GM12878 (cell line): ENCODE results near the gene LRRC3. TPM values are rescaled to one million over a fixed set of nuclear protein-coding genes. Genes with fewer than 3 reads are reported as not detected.

ENCODE experiments used
- ATAC-seq: fragments of 200-7000 bp; cut with Tn5 transposase; 3 replicates; pipeline ENCODE4 v1.9.1; 2020; ENCODE audit warnings: mild to moderate bottlenecking, moderate library complexity
- BruUV-seq: library from RNA; stranded (reverse); fragments of 400-500 nt; replicated peaks from 2 replicates; lab custom pipeline; 2021; lab: Mats Ljungman, UMichigan
- CTCF ChIA-PET: fragments of 300-600 bp; sonication (Branson Sonifier 250); formaldehyde crosslinking; extraction: SDS; loops from one replicate; lab custom pipeline; 2021; ENCODE audit warnings: inconsistent platforms; lab: Yijun Ruan, JAX
- POLR2A ChIA-PET: fragments of 350-600 bp; formaldehyde crosslinking; extraction: SDS; loops from one replicate; lab custom pipeline; 2021; ENCODE audit warnings: inconsistent platforms; lab: Charles Lee
- RAD21 ChIA-PET: fragments of 300-600 bp; sonication (Branson Sonifier 250); formaldehyde crosslinking; loops from one replicate; lab custom pipeline; 2023; ENCODE audit warnings: antibody characterized with exemption; ENCODE audit not compliant: unreplicated experiment; lab: Charles Lee
- SMC1A ChIA-PET: fragments of 300-600 bp; sonication (Branson Sonifier 250); formaldehyde crosslinking; loops from one replicate; lab custom pipeline; 2023; ENCODE audit not compliant: unreplicated experiment, uncharacterized antibody; lab: Charles Lee
- DNase-seq: peaks from one replicate; pipeline ENCODE4 v3.0.0-alpha.2; 2011; ENCODE audit warnings: low read depth, low spot score
- FAIRE-seq: peaks from 3 replicates; lab custom pipeline; 2011; peaks lifted over from hg19 to GRCh38; lab: Jason Lieb, UNC
- H2AFZ ChIP-seq: 2 replicates; pipeline ENCODE4 v1.6.0; 2011; ENCODE audit warnings: low read depth, low read length, control low read depth; ENCODE audit not compliant: control insufficient read depth
- H3K27ac ChIP-seq: 2 replicates; pipeline ENCODE4 v1.5.1; 2011; ENCODE audit warnings: control low read depth; ENCODE audit not compliant: control insufficient read depth, insufficient read depth
- H3K27me3 ChIP-seq, 2 experiments: replicated peaks in 1 of 2; 2 replicates each; pipeline versions ENCODE4 v1.6.0 to v1.6.1; 2011; ENCODE audit warnings: low read length in 1 of 2; ENCODE audit not compliant: control insufficient read depth in 2 of 2, insufficient read depth in 2 of 2
- H3K36me3 ChIP-seq, 2 experiments: 2 replicates each; pipeline ENCODE4 v1.5.1; 2011; ENCODE audit warnings: low read length in 1 of 2; ENCODE audit not compliant: control insufficient read depth in 2 of 2, insufficient read depth in 2 of 2
- H3K4me1 ChIP-seq: 2 replicates; pipeline ENCODE4 v1.6.1; 2011; ENCODE audit warnings: mild to moderate bottlenecking, low read length, moderate library complexity, mixed read lengths; ENCODE audit not compliant: control insufficient read depth, insufficient read depth
- H3K4me2 ChIP-seq: 2 replicates; pipeline ENCODE4 v1.6.0; 2011; ENCODE audit warnings: control low read depth; ENCODE audit not compliant: control insufficient read depth, insufficient read depth
- H3K4me3 ChIP-seq: fragments of 200-600 bp; sonication (generic); 2 replicates; pipeline ENCODE4 v1.5.1; 2016
- H3K79me2 ChIP-seq: 2 replicates; pipeline ENCODE4 v1.6.0; 2011; ENCODE audit warnings: low read length; ENCODE audit not compliant: control insufficient read depth, insufficient read depth
- H3K9ac ChIP-seq: 2 replicates; pipeline ENCODE4 v1.8.0; 2011; ENCODE audit warnings: low read length, control low read depth, mixed read lengths; ENCODE audit not compliant: control insufficient read depth, insufficient read depth
- H3K9me3 ChIP-seq: replicated peaks from 3 replicates; pipeline ENCODE4 v1.5.1; 2011; ENCODE audit warnings: mild to moderate bottlenecking, low read length; ENCODE audit not compliant: control insufficient read depth, insufficient read depth
- H4K20me1 ChIP-seq: 2 replicates; pipeline ENCODE4 v1.6.0; 2011; ENCODE audit not compliant: control insufficient read depth, insufficient read depth
- BCL11A ChIP-seq: IDR thresholded peaks from 2 replicates; pipeline ENCODE4 v1.6.1; 2011; ENCODE audit warnings: low read depth, low read length
- DPF2 ChIP-seq: fragments of 450-650 bp; IDR thresholded peaks from 2 replicates; pipeline ENCODE4 v1.6.1; 2017; ENCODE audit warnings: mild to moderate bottlenecking
- GABPA ChIP-seq: IDR thresholded peaks from 2 replicates; pipeline ENCODE4 v1.6.1; 2014; ENCODE audit warnings: antibody characterized with exemption, low read depth, mild to moderate bottlenecking, inconsistent platforms
- IKZF2 ChIP-seq, 2 experiments: fragments of 450-650 bp; IDR thresholded peaks; 2 replicates each; pipeline ENCODE4 v1.6.1; 2017; ENCODE audit warnings: mild to moderate bottlenecking in 2 of 2, moderate library complexity in 2 of 2
- IRF5 ChIP-seq: fragments of 450-650 bp; IDR thresholded peaks from 2 replicates; pipeline ENCODE4 v1.6.1; 2017; ENCODE audit warnings: borderline replicate concordance
- ZBTB4 ChIP-seq: fragments of 450-650 bp; formaldehyde crosslinking; IDR thresholded peaks from 2 replicates; pipeline ENCODE4 v1.4.0; 2022; ENCODE audit warnings: mild to moderate bottlenecking, moderate library complexity
- ZNF24 ChIP-seq: fragments of 450-650 bp; IDR thresholded peaks from 2 replicates; pipeline ENCODE4 v1.6.1; 2017; ENCODE audit warnings: antibody characterized with exemption, mild to moderate bottlenecking
- ZNF592 ChIP-seq: fragments of 450-650 bp; IDR thresholded peaks from 2 replicates; pipeline ENCODE4 v1.6.1; 2017; ENCODE audit warnings: mild to moderate bottlenecking, moderate library complexity
- WGBS: methylation state at CpG from one replicate; pipeline ENCODE4 v1.1.6; 2016; ENCODE audit warnings: low lambda C conversion rate; ENCODE audit not compliant: insufficient replicate concordance, insufficient coverage; ENCODE audit errors: missing lambda C conversion rate; 5-methylcytosine and 5-hydroxymethylcytosine counted together
- in situ Hi-C: fragments of 300-500 bp; cut with MboI; formaldehyde crosslinking; loops from 9 replicates; pipeline ENCODE4 v1.14.3; 2018; ENCODE audit warnings: mixed read lengths
- intact Hi-C: fragments of 100-400 bp; cut with micrococcal nuclease; formaldehyde crosslinking; loops from one replicate; pipeline ENCODE4 v1.14.2; 2022; ENCODE audit not compliant: unreplicated experiment
- polyA plus RNA-seq, 11 experiments: library from polyadenylated mRNA; depleted of rRNA in 4 of 11; unstranded in 6 of 11; stranded (reverse) in 5 of 11; fragments of >200 nt; fragmentation: Nextera tagmentation in 4 of 11; fragmentation: Illumina TruSeq in 1 of 11; extraction: Ambion mirVana in 4 of 11; extraction: Trizol in 1 of 11; gene quantifications; 1 replicate in 1 of 11; 2 replicates in 10 of 11; pipeline versions ENCODE4 v1.2.1 to v1.2.3, GENCODE V29; 2011 to 2016; ENCODE audit warnings: inconsistent platforms in 2 of 11, missing spikeins in 2 of 11, low read depth in 1 of 11
- total RNA-seq, 4 experiments: library from RNA; depleted of rRNA in 3 of 4; stranded (reverse); fragments of >200 nt in 3 of 4; fragmentation: Illumina TruSeq in 1 of 4; extraction: Trizol in 1 of 4; gene quantifications; 2 replicates each; pipeline versions ENCODE4 v1.2.1 to v1.2.3, GENCODE V29; 2013 to 2021
- TF ChIP-seq, protein P1 (sequence below): fragments of 450-650 bp; IDR thresholded peaks from 2 replicates; pipeline ENCODE4 v1.6.1; 2017; ENCODE audit warnings: mild to moderate bottlenecking, moderate library complexity

LRRC3 gene
- total and polyA plus RNA-seq, 10 of the 15 experiments (the other 5 are each of a cell fraction or from before 2014, with no cell fraction given): 0.02 to 0.31 (median 0.09) TPM; not detected in 1

GRCh38 chr21:44462834-44463200, 7.5 kb downstream of the LRRC3 start (continued):
- no peak for TF ChIP-seq ZNF592
- TF ChIP-seq DPF2: no peak

DNA sequence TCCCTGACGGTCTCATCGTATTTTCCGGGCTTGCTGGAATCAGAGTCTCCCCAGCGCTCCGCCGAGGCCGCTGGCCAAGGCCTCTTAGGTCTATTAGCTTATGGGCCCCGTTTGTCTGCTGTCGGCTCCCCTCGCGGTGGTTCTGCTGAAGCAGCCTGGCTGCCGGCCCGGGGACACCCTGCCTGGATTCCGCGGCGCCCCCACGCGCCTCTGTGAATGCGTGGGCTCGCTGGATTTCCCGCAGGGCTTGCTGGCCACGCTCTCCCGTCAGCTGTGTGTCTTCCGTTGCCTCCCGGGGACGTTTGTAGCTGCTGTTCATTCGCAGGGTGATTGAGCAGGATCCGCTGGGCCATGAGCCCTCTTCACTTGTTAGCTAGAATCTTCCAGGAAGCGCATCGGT, 8.4 kb downstream of the LRRC3 start:
- SMC1A ChIA-PET: no interaction called here
- RAD21 ChIA-PET: no interaction called here
- Histone ChIP-seq H3K79me2 (no peaks in the 10 kb centered on the region), H4K20me1 (no peaks in the 10 kb centered on the region), H3K9ac (no peak overlapping the region), H3K4me3 (no peak overlapping the region), H3K36me3 (no peaks in the 10 kb centered on the region), H2AFZ (no peak overlapping the region), H3K27me3 (no peaks in the 10 kb centered on the region), H3K4me1 (no peaks in the 10 kb centered on the region), H3K27ac (no peak overlapping the region), H3K4me2 (no peak overlapping the region), H3K9me3 (no peaks in the 10 kb centered on the region)
- FAIRE-seq (no peak), DNase-seq (no peak), ATAC-seq (no peak)
- 62% methylated on average over 30 of the region's 30 CpGs for WGBS
- intact Hi-C loops (no loop called here), in situ Hi-C loops (no loop called here)
- no TSS peak for BruUV-seq
- POLR2A ChIA-PET: no interaction called here
- CTCF ChIA-PET: no interaction called here
- TF ChIP-seq, protein P1, sequence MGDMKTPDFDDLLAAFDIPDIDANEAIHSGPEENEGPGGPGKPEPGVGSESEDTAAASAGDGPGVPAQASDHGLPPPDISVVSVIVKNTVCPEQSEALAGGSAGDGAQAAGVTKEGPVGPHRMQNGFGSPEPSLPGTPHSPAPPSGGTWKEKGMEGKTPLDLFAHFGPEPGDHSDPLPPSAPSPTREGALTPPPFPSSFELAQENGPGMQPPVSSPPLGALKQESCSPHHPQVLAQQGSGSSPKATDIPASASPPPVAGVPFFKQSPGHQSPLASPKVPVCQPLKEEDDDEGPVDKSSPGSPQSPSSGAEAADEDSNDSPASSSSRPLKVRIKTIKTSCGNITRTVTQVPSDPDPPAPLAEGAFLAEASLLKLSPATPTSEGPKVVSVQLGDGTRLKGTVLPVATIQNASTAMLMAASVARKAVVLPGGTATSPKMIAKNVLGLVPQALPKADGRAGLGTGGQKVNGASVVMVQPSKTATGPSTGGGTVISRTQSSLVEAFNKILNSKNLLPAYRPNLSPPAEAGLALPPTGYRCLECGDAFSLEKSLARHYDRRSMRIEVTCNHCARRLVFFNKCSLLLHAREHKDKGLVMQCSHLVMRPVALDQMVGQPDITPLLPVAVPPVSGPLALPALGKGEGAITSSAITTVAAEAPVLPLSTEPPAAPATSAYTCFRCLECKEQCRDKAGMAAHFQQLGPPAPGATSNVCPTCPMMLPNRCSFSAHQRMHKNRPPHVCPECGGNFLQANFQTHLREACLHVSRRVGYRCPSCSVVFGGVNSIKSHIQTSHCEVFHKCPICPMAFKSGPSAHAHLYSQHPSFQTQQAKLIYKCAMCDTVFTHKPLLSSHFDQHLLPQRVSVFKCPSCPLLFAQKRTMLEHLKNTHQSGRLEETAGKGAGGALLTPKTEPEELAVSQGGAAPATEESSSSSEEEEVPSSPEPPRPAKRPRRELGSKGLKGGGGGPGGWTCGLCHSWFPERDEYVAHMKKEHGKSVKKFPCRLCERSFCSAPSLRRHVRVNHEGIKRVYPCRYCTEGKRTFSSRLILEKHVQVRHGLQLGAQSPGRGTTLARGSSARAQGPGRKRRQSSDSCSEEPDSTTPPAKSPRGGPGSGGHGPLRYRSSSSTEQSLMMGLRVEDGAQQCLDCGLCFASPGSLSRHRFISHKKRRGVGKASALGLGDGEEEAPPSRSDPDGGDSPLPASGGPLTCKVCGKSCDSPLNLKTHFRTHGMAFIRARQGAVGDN: no peak
- no peak for TF ChIP-seq BCL11A
- no peak for TF ChIP-seq IRF5
- no peak for TF ChIP-seq ZNF24
- TF ChIP-seq GABPA: no peak
- TF ChIP-seq ZBTB4: no peak
- no peak for TF ChIP-seq IKZF2 (IDR thresholded peaks at IDR 0.05)
